HL-60 (cell line): Measurements from ENCODE around the gene SLC6A8.
"Not testable (repeated sequence)": the region's sequence is repeated elsewhere in the genome, so short reads cannot be mapped to it uniquely, and the experiment has no call there.

Source experiments
- CTCF ChIP-seq: IDR thresholded peaks from one replicate; pipeline ENCODE4 v1.5.1; 2011; ENCODE audit warnings: low read length, control low read depth, inconsistent platforms; ENCODE audit not compliant: insufficient read depth
- POLR2AphosphoS5 ChIP-seq: IDR thresholded peaks from 2 replicates; pipeline ENCODE4 v1.6.1; 2012; ENCODE audit warnings: low read depth

GRCh38 chrX:153691032-153691827, 3.5 kb downstream of the SLC6A8 start:
- TF ChIP-seq CTCF, POLR2AphosphoS5: not testable (repeated sequence)
